Endothelial cell of umbilical vein (primary cell): ENCODE measurements around the gene WDR38.

Experiments
- CTCF ChIP-seq, 2 donors: IDR thresholded peaks; 1 replicate in 1 of 2; 2 replicates in 1 of 2; pipeline ENCODE4 v1.5.1; 2011; ENCODE audit warnings: low read length in 2 of 2, mild to moderate bottlenecking in 2 of 2, moderate library complexity in 2 of 2, control low read depth in 1 of 2, inconsistent platforms in 1 of 2, low read depth in 1 of 2; ENCODE audit not compliant: insufficient read depth in 1 of 2; ENCODE audit errors: extremely low read depth in 1 of 2
- MAX ChIP-seq: IDR thresholded peaks from 2 replicates; pipeline ENCODE4 v1.6.1; 2011; ENCODE audit not compliant: insufficient read depth, insufficient read length
- MYC ChIP-seq: IDR thresholded peaks from one replicate; pipeline ENCODE4 v1.6.1; 2011; ENCODE audit warnings: mild to moderate bottlenecking, low read depth, low read length
- POLR2A ChIP-seq: IDR thresholded peaks from 2 replicates; pipeline ENCODE4 v1.6.1; 2012; ENCODE audit warnings: low read depth, mild to moderate bottlenecking, control low read depth, low read length
- POLR2AphosphoS5 ChIP-seq: IDR thresholded peaks from 2 replicates; pipeline ENCODE4 v1.6.1; 2012; ENCODE audit warnings: low read depth, mild to moderate bottlenecking, control low read depth, low read length, moderate library complexity; ENCODE audit not compliant: insufficient read depth

- TF ChIP-seq POLR2A, result no peak
- TF ChIP-seq CTCF (IDR thresholded peaks at IDR 0.05; ENCODE audit: extremely low read depth in 1 of 2, insufficient read depth in 1 of 2, low read depth in 1 of 2, low read length in 2 of 2), result no peak
- TF ChIP-seq MYC, result no peak
- TF ChIP-seq MAX, result no peak
- no peak for TF ChIP-seq POLR2AphosphoS5
These were observed 20.4 kb downstream of the WDR38 start for GRCh38 chr9:124873664-124874063.
